Measurements from ENCODE around the gene C2CD2L. TPM values are rescaled to one million over a fixed set of nuclear protein-coding genes. Genes with fewer than 3 reads are reported as not detected.

The C2CD2L gene
- total and polyA plus RNA-seq, 5 experiments from 2014 or later, result 3.4 to 27.8 (median 10.0) TPM

DNA sequence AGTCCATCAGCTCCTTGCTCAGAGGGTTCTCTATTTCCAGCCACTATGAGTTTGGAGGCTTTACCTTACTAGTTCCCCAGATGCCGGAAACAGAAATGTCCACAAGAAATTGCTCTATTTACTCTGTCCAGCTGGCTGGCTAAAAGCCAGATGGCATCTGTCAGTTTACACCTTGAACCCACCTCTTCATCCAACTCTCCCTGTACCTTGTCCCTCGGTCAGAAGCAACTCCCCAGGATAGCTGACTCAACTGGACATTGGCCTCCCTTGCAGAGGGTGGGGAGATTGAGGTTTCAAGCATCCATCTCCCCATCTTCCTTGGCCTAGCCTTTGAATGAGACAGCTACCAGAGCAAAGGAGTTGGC lies 1.7 kb downstream of the C2CD2L start:
- no peak for DNase-seq
- no peak for ATAC-seq
- H3K4me1 Mint-ChIP-seq, result peaks cover 33 to 57% (median 48%) of the 10 kb centered on the region in 4 donors
- H3K27me3 Mint-ChIP-seq, result no peaks in the 10 kb centered on the region
- POLR2A ChIA-PET, result interaction anchor here (0.7 to 7.2 kb wide), 5 partner anchors 11 to 28 kb away, joined by 3 to 130 read pairs (median 5); partner anchors contain the start of genes HINFP and HMBS
- H3K36me3 Mint-ChIP-seq, result peaks cover 2 to 34% (median 6%) of the 10 kb centered on the region in 3 donors
- no peaks in the 10 kb centered on the region for H3K9me3 Mint-ChIP-seq
- peak overlapping the region; percentile 84 to 95 (median 88) for H3K4me3 Mint-ChIP-seq
- peak overlapping the region; percentile 86 to 95 (median 92) for H3K27ac Mint-ChIP-seq

DNA sequence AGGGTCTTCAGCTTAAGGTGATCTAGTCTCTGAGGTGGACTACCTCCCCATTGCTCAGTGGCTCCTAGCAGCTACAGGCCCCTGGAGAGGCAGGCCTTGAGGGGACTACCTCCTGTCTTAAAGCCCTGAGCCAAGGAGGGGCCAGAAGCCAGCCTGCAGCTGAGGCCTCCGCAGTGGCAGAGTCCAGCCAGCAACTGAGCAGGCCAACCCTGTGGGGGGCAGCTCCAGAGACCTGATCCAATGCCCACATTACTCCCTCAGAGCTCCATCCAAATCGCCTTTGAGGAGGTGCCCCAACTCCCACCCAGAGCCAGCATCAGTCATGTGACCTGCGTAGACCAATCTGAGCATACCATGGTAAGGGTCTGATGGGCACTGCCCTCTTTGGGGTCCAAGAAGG lies 2.7 kb downstream of the C2CD2L start:
- no peaks in the 10 kb centered on the region for H3K27me3 Mint-ChIP-seq
- no peak for DNase-seq

DNA sequence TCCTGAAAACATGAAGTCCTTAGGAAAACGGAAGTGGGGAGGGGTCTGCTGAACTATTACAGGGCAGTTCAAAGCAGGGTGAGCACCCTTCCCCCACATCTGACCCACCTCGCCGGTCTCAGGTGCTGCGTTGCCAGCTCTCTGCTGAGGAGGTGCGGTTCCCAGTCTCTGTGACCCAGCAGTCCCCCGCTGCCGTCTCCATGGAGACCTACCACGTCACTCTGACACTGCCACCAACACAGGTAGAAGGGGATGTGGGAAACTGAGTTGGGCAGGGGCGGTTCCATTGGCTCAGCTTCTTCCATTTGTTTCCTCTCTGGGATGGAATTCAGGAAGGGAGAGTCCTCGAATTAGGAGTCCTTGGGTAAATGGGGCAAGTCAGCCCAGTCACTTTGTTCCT lies 3.3 kb downstream of the C2CD2L start:
- Mint-ChIP-seq H3K27ac (peak overlapping the region in 9 of 10 donors; percentile 48 to 94 (median 82)), H3K4me1 (peaks cover 34 to 62% (median 51%) of the 10 kb centered on the region in 4 donors), H3K27me3 (no peaks in the 10 kb centered on the region), H3K36me3 (peaks cover 5 to 43% (median 10%) of the 10 kb centered on the region in 3 donors), H3K9me3 (no peaks in the 10 kb centered on the region), H3K4me3 (peak overlapping the region in 2 of 10 donors; percentile 30 to 65)
- ATAC-seq (no peak), DNase-seq (no peak)
- POLR2A ChIA-PET, result interaction anchor here (3.0 to 7.2 kb wide), 2 partner anchors 8 to 9 kb away, joined by 25 to 130 read pairs; partner anchors contain the start of genes DPAGT1 and HINFP

More for the DNA sequence above, 2.7 kb downstream of the C2CD2L start:
- H3K4me3 Mint-ChIP-seq, result peak overlapping the region; percentile 84 to 95 (median 88)
- ATAC-seq, result no peak
- peaks cover 2 to 39% (median 6%) of the 10 kb centered on the region in 3 donors for H3K36me3 Mint-ChIP-seq
- H3K27ac Mint-ChIP-seq, result peak overlapping the region; percentile 34 to 95 (median 92)
- peaks cover 33 to 57% (median 48%) of the 10 kb centered on the region in 4 donors for H3K4me1 Mint-ChIP-seq
- no peaks in the 10 kb centered on the region for H3K9me3 Mint-ChIP-seq
- POLR2A ChIA-PET, result interaction anchor here (0.8 to 7.2 kb wide), 4 partner anchors 10 to 194 kb away, joined by 3 to 130 read pairs (median 41); partner anchors contain the start of gene HINFP

DNA sequence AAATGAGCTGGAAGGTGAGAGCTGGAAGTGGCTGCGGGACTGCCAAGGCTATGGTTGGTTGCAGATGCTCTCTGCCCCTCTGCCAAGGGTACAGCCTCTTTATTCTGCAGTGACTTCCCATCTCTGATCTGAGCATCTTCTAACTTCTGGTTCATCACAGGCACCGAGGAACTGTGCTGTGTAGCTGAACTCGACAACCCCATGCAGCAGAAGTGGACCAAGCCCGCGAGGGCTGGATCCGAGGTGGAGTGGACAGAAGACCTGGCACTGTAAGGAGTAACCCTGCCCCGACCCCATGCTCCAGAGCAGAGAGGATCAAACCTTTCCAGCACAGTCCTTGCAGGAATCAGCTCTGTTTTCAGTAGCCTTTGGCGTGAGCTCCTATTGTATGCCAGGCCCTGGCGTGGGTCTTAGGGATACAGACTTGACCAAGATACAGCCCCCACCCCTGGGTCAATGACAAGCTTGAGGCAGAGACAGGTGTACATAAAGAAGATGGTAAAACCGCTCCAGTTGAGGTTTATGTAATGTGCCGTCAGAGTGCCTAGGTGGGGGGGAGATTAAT lies 4.3 kb downstream of the C2CD2L start:
- Mint-ChIP-seq H3K4me3 (peak overlapping the region in 1 of 10 donors; percentile 11), H3K27ac (peak overlapping the region; percentile 26 to 93 (median 72)), H3K27me3 (no peaks in the 10 kb centered on the region), H3K9me3 (no peaks in the 10 kb centered on the region), H3K36me3 (peaks cover 5 to 44% (median 11%) of the 10 kb centered on the region in 3 donors), H3K4me1 (peaks cover 35 to 68% (median 53%) of the 10 kb centered on the region in 4 donors)
- no peak for ATAC-seq
- no peak for DNase-seq
- POLR2A ChIA-PET, result interaction anchor here (0.6 to 7.2 kb wide), 5 partner anchors 8 to 132 kb away, joined by 3 to 130 read pairs (median 8); partner anchors contain the start of genes DPAGT1 and HINFP

DNA sequence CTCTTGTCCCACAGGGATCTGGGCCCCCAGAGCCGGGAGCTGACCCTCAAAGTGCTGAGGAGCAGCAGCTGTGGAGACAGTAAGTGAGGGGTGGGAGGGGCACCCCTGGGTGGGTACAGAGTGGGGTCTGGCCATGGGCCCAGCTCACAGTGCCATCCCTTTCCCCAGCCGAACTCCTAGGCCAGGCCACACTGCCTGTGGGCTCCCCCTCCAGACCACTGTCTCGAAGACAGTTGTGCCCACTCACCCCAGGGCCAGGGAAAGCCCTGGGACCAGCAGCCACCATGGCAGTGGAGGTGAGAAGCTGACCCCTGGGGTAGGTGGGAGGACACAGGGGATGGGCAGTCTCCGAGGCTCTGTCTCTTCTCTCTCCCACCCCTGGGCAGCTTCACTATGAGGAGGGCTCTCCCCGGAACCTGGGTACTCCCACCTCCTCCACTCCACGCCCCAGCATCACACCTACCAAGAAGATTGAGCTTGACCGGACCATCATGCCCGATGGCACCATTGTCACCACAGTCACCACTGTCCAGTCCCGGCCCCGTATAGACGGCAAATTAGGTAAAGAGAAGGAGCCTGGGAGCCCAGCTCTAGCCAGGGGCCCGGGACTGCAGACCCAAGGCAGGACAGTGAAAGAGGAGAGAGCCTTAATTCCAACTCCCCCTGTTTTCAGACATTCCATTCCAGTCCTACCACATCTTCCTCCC lies 5.3 kb downstream of the C2CD2L start:
- no peak for ATAC-seq
- H3K36me3 Mint-ChIP-seq, result peaks cover 7 to 45% (median 11%) of the 10 kb centered on the region in 3 donors
- H3K9me3 Mint-ChIP-seq, result no peaks in the 10 kb centered on the region
- H3K4me3 Mint-ChIP-seq, result no peak overlapping the region
- DNase-seq, result no peak
- H3K27ac Mint-ChIP-seq, result peak overlapping the region in 9 of 10 donors; percentile 2 to 91 (median 69)
- peaks cover 37 to 72% (median 56%) of the 10 kb centered on the region in 4 donors for H3K4me1 Mint-ChIP-seq
- POLR2A ChIA-PET, result interaction anchor here (0.9 to 3.0 kb wide), 4 partner anchors 9 to 37 kb away, joined by 3 to 25 read pairs (median 6); partner anchors contain the start of genes ABCG4, DPAGT1 and HINFP
- H3K27me3 Mint-ChIP-seq, result no peaks in the 10 kb centered on the region

DNA sequence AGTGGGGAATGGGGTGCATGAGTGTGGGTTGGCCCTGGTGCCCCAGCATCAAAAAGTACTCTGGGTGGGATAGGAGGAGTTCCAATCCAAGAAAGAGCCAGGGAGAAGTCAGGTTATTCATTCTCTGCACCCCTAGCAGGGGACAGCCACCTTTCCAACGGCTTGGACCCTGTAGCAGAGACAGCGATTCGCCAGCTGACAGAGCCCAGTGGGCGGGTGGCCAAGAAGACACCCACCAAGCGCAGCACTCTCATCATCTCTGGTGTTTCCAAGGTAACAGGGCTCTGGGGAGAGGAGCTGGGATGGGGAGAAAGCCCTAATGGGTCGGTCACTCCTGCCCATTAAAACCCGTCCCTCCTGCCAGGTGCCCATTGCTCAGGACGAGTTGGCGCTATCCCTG lies 6.6 kb downstream of the C2CD2L start:
- POLR2A ChIA-PET, result interaction anchor here (0.6 to 3.9 kb wide), 2 partner anchors 11 to 166 kb away, joined by 4 to 48 read pairs; partner anchors contain the start of gene DPAGT1

DNA sequence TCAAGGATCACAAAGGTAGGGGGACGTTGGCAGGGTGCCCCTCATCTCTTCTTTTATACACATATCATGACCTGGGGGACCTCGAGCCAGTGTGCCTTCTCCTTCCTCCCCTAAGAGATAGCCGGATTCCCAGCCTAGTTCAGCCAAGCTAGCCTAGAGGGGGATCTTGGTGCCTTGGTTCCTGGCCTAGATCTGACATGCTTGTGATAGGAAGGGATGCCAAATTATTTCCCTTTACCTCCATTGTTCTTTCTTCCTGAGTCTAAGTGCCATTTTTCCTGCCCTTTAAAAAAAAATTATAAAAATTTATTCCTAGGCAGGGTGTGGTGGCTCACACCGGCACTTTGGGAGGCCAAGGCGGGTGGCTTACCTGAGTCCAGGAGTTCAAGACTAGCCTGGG lies 7.2 kb downstream of the C2CD2L start:
- POLR2A ChIA-PET, result interaction anchor here (0.6 to 3.9 kb wide), 4 partner anchors 12 to 165 kb away, joined by 4 to 48 read pairs (median 16); partner anchors contain the start of genes DPAGT1, HMBS and VPS11
- peaks cover 25 to 59% (median 43%) of the 10 kb centered on the region in 4 donors for H3K4me1 Mint-ChIP-seq
- ATAC-seq (no peak), DNase-seq (no peak)
- H3K27me3 Mint-ChIP-seq, result no peaks in the 10 kb centered on the region
- peak overlapping the region in 1 of 10 donors; percentile 15 for H3K4me3 Mint-ChIP-seq
- H3K9me3 Mint-ChIP-seq, result no peaks in the 10 kb centered on the region
- H3K36me3 Mint-ChIP-seq, result peaks cover 7 to 45% (median 11%) of the 10 kb centered on the region in 3 donors
- peak overlapping the region in 9 of 10 donors; percentile 26 to 99 (median 55) for H3K27ac Mint-ChIP-seq

More for the DNA sequence above, 6.6 kb downstream of the C2CD2L start:
- DNase-seq (no peak), ATAC-seq (no peak)
- Mint-ChIP-seq H3K36me3 (peaks cover 7 to 45% (median 11%) of the 10 kb centered on the region in 3 donors), H3K4me3 (peak overlapping the region in 1 of 10 donors; percentile 10), H3K4me1 (peaks cover 32 to 66% (median 49%) of the 10 kb centered on the region in 4 donors), H3K27me3 (no peaks in the 10 kb centered on the region), H3K27ac (peak overlapping the region in 9 of 10 donors; percentile 26 to 99 (median 59)), H3K9me3 (no peaks in the 10 kb centered on the region)

DNA sequence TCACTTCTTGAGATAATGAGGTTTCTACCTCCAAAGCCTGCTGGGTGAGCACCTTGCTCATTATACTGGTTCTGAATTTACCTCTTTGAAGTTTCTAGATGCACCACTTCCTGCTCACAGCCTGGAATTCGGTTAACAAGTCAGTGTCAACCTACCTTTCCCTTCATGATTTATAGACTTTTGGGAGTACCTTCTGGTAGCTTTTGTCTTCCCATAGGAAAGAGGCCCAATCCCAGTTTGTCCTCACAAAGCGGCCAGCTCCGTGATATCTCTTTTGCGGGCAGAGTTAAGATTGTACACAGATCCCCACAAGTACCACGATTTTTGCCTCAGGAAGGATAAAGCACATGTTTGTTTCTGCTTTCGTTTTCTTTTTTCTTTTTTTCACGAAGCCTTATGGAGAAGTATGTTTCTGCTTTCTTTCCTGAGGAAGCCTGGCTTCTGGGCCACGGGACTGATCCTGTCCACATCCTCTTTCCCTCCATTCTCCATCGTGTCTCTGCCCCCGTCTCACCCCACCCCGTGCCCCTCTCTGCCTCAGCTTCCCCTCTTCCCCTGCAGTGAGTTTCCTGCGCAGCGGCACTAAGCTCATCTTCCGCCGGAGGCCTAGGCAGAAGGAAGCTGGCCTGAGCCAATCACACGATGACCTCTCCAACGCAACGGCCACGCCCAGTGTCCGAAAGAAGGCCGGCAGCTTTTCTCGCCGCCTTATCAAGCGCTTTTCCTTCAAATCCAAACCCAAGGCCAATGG lies 8.5 kb downstream of the C2CD2L start:
- Mint-ChIP-seq H3K4me1 (peaks cover 25 to 54% (median 38%) of the 10 kb centered on the region in 4 donors), H3K4me3 (peak overlapping the region; percentile 79 to 91 (median 85)), H3K9me3 (no peaks in the 10 kb centered on the region), H3K27ac (peak overlapping the region; percentile 92 to 99 (median 98)), H3K27me3 (no peaks in the 10 kb centered on the region), H3K36me3 (peaks cover 7 to 38% (median 11%) of the 10 kb centered on the region in 3 donors)
- ATAC-seq (peak; percentile 89 to 95), DNase-seq (peak in 5 of 10 donors; percentile 29 to 74 (median 57))
- POLR2A ChIA-PET, result interaction anchor here (0.5 to 9.9 kb wide), 11 partner anchors 8 to 507 kb away, joined by 3 to 130 read pairs (median 4); partner anchors contain the start of genes C2CD2L, DPAGT1, HMBS and VPS11

DNA sequence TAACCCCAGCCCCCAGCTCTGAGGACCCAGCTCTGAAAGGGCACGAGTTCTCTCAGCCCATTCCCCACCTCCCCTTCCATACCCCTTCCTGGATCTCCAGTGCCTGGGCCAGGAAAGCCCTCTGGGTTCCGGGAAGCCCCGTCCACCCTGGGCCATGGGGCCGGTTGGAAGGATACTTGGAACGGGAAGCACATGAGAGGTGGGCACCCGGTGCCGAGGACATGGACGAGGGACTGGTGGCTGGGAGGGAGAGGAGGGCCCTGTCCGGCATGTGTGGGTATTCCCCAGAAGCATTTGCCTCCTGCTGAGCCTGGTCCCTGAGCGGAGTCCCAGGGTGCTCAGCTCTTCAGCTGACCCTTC lies 9.1 kb downstream of the C2CD2L start:
- Mint-ChIP-seq H3K9me3 (no peaks in the 10 kb centered on the region), H3K4me1 (peaks cover 29 to 55% (median 43%) of the 10 kb centered on the region in 4 donors), H3K27me3 (no peaks in the 10 kb centered on the region), H3K36me3 (peaks cover 7 to 33% (median 11%) of the 10 kb centered on the region in 3 donors), H3K4me3 (peak overlapping the region; percentile 79 to 91 (median 85)), H3K27ac (peak overlapping the region; percentile 92 to 99 (median 98))
- no peak for DNase-seq
- POLR2A ChIA-PET, result interaction anchor here (0.5 to 9.9 kb wide), 10 partner anchors 8 to 507 kb away, joined by 3 to 130 read pairs (median 4); partner anchors contain the start of genes C2CD2L, DPAGT1 and HMBS
- ATAC-seq, result no peak

DNA sequence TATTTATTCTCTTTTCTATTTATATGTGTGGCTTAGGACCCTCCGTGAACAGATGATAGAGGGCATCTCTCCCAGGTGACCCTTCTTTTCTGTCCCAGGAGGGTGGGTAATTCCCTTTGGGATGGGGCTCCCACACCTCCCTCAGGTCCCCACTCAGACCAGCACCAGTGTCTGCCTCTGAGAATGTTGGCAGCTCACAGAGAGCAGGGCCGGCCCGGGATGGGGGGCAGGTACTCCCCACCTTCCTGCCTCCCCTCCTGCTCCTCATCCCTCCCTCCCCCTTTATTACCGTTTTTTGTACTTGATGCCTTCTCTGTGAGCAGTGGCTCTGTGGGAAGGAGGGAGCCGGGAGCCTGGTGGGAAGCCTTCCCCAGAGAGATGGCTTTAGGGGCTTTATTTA lies 9.5 kb downstream of the C2CD2L start:
- POLR2A ChIA-PET, result interaction anchor here (0.9 to 9.9 kb wide), 5 partner anchors 8 to 31 kb away, joined by 4 to 130 read pairs (median 32); partner anchors contain the start of genes C2CD2L, DPAGT1 and HMBS
- no peaks in the 10 kb centered on the region for H3K27me3 Mint-ChIP-seq
- no peak for DNase-seq
- H3K9me3 Mint-ChIP-seq, result no peaks in the 10 kb centered on the region
- H3K27ac Mint-ChIP-seq, result peak overlapping the region; percentile 77 to 99 (median 98)
- H3K4me3 Mint-ChIP-seq, result peak overlapping the region in 8 of 10 donors; percentile 33 to 87 (median 64)
- peaks cover 7 to 29% (median 10%) of the 10 kb centered on the region in 3 donors for H3K36me3 Mint-ChIP-seq
- no peak for ATAC-seq
- peaks cover 29 to 51% (median 45%) of the 10 kb centered on the region in 4 donors for H3K4me1 Mint-ChIP-seq

DNA sequence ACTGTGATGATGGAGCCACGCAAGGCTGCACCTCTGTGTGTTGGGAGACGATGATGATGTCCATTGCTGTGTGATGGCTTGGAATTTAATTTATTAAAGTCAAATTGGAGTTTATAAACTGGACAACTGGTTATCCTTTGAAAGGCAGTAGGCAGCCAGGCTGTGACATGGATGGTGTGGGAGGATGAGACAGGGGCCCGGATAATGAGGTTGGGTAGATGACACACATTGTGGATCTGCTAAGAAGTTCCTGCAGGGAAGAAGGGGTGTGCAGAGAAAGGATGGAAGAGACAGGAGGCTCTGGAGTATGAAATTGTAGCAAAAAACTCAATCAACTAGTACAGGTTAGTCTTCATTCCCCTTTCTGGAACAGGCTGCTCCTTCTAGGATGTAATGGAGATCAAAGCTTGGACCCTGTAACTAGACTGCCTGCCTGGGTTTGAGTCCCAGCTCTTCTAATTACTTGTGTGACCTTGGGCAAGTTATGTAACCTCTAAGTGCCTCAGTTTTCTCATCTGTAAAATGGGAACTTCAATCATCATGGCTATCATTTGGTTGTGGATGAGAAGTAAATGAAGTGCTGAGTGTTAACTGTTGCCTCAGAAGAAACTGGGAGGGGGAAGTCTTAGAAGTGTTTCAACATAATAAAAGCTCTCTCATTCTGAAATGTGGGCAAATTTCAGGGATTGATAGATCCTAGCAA lies 10.0 kb downstream of the C2CD2L start:
- Mint-ChIP-seq H3K9me3 (no peaks in the 10 kb centered on the region), H3K4me1 (peaks cover 33 to 56% (median 46%) of the 10 kb centered on the region in 4 donors), H3K27ac (peak overlapping the region; percentile 21 to 98 (median 76)), H3K27me3 (no peaks in the 10 kb centered on the region), H3K4me3 (peak overlapping the region in 4 of 10 donors; percentile 24 to 81 (median 26)), H3K36me3 (peaks cover 5 to 25% (median 6%) of the 10 kb centered on the region in 3 donors)
- DNase-seq, result no peak
- ATAC-seq, result no peak
- POLR2A ChIA-PET, result interaction anchor here (1.2 to 9.9 kb wide), 5 partner anchors 9 to 98 kb away, joined by 3 to 130 read pairs (median 32); partner anchors contain the start of genes C2CD2L, DPAGT1 and HMBS

All from naive thymus-derived CD8-positive, alpha-beta T cell (primary cell).